Measurements from ENCODE around the gene MUCL3. TPM values are rescaled to one million over a fixed set of nuclear protein-coding genes. Genes with fewer than 3 reads are reported as not detected.

MUCL3 gene
- total RNA-seq, 1 donor from 2014 or later: not detected

DNA sequence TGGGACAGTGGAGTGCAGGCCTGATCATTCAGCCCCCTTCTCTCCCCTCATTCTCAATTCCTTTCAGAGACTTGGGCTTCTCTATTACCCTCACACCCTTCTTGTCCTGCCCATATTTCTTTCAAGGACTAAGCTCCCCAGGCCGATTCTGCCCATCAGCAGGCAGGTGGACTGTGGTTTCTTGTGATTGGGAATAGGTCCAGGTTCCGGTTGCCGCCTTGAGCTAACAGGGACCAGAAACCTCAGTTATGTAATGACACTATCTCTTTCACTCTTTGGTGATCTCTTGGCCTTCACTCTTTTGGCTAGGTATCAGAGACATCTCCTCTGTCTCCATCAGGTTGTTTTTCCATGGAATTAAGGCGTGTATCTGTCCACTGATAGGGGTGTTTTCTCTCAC lies 6.5 kb downstream of the MUCL3 start:
- TF ChIP-seq EZH2 (IDR thresholded peaks at IDR 0.05; ENCODE audit: insufficient read depth, low read length): no peak
- TF ChIP-seq, protein P1, sequence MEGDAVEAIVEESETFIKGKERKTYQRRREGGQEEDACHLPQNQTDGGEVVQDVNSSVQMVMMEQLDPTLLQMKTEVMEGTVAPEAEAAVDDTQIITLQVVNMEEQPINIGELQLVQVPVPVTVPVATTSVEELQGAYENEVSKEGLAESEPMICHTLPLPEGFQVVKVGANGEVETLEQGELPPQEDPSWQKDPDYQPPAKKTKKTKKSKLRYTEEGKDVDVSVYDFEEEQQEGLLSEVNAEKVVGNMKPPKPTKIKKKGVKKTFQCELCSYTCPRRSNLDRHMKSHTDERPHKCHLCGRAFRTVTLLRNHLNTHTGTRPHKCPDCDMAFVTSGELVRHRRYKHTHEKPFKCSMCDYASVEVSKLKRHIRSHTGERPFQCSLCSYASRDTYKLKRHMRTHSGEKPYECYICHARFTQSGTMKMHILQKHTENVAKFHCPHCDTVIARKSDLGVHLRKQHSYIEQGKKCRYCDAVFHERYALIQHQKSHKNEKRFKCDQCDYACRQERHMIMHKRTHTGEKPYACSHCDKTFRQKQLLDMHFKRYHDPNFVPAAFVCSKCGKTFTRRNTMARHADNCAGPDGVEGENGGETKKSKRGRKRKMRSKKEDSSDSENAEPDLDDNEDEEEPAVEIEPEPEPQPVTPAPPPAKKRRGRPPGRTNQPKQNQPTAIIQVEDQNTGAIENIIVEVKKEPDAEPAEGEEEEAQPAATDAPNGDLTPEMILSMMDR (IDR thresholded peaks at IDR 0.05; ENCODE audit: insufficient read depth, low read depth, low read length): no peak
- H2AFZ ChIP-seq (ENCODE audit: low read depth, low read length): no peak overlapping the region
- H3K79me2 ChIP-seq (ENCODE audit: insufficient read depth, low read length): no peaks in the 10 kb centered on the region
- H3K4me2 ChIP-seq (ENCODE audit: low read length): no peak overlapping the region
- H3K4me3 ChIP-seq (ENCODE audit: insufficient read depth, low read depth, low read length): no peak overlapping the region
- no peaks in the 10 kb centered on the region for H3K36me3 ChIP-seq (ENCODE audit: insufficient read depth, low read length)
- no peak overlapping the region for H3K27ac Mint-ChIP-seq (ENCODE audit: unreplicated experiment)
- DNase-seq (ENCODE audit: low read depth): no peak
- H3K27ac ChIP-seq (ENCODE audit: low read depth, low read length): no peak overlapping the region
- H3K9me3 ChIP-seq (ENCODE audit: insufficient read depth, low read depth, low read length): no peaks in the 10 kb centered on the region
- H3K27me3 ChIP-seq (ENCODE audit: insufficient read depth, low read length): peaks cover 4% of the 10 kb centered on the region
- FAIRE-seq: no peak
- peaks cover 18% of the 10 kb centered on the region for H3K9me3 Mint-ChIP-seq (ENCODE audit: unreplicated experiment)
- H3K4me3 Mint-ChIP-seq (ENCODE audit: unreplicated experiment): no peak overlapping the region
- peaks cover 5% of the 10 kb centered on the region for H3K4me1 ChIP-seq (ENCODE audit: insufficient read depth, low read length)
- H3K27me3 Mint-ChIP-seq (ENCODE audit: low read depth, unreplicated experiment): peaks cover 75% of the 10 kb centered on the region
- H3K4me1 Mint-ChIP-seq (ENCODE audit: low read depth, unreplicated experiment): peaks cover 6% of the 10 kb centered on the region
- no peaks in the 10 kb centered on the region for H4K20me1 ChIP-seq (ENCODE audit: insufficient read depth, low read length)
- no peaks in the 10 kb centered on the region for H3K36me3 Mint-ChIP-seq (ENCODE audit: low read depth, unreplicated experiment)
- no peak overlapping the region for H3K9ac ChIP-seq (ENCODE audit: low read length)

DNA sequence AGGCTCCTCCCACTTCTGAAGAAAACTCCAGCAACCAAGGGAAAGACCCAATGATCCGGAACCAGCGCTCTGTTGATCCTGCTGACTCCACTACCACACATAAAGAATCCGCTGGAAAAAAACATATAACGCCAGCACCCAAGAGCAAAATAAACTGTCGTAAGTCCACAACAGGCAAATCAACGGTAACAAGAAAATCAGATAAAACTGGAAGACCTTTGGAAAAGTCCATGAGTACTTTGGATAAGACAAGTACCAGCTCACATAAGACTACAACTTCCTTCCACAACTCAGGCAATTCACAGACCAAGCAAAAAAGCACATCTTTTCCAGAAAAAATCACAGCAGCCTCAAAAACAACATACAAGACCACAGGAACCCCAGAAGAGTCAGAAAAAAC lies 8.0 kb downstream of the MUCL3 start:
- no peak for DNase-seq (ENCODE audit: low read depth)
- Histone ChIP-seq H3K4me3 (ENCODE audit: insufficient read depth, low read depth, low read length) (no peak overlapping the region), H3K9ac (ENCODE audit: low read length) (no peak overlapping the region), H3K4me2 (ENCODE audit: low read length) (no peak overlapping the region), H3K4me1 (ENCODE audit: insufficient read depth, low read length) (no peaks in the 10 kb centered on the region), H3K36me3 (ENCODE audit: insufficient read depth, low read length) (no peaks in the 10 kb centered on the region), H3K27ac (ENCODE audit: low read depth, low read length) (no peak overlapping the region), H3K27me3 (ENCODE audit: insufficient read depth, low read length) (peaks cover 10% of the 10 kb centered on the region), H3K9me3 (ENCODE audit: insufficient read depth, low read depth, low read length) (no peaks in the 10 kb centered on the region), H2AFZ (ENCODE audit: low read depth, low read length) (no peak overlapping the region), H4K20me1 (ENCODE audit: insufficient read depth, low read length) (no peaks in the 10 kb centered on the region), H3K79me2 (ENCODE audit: insufficient read depth, low read length) (no peaks in the 10 kb centered on the region)
- Mint-ChIP-seq H3K27me3 (ENCODE audit: low read depth, unreplicated experiment) (peaks cover 81% of the 10 kb centered on the region), H3K27ac (ENCODE audit: unreplicated experiment) (no peak overlapping the region), H3K4me3 (ENCODE audit: unreplicated experiment) (no peak overlapping the region), H3K9me3 (ENCODE audit: unreplicated experiment) (peaks cover 21% of the 10 kb centered on the region), H3K36me3 (ENCODE audit: low read depth, unreplicated experiment) (no peaks in the 10 kb centered on the region), H3K4me1 (ENCODE audit: low read depth, unreplicated experiment) (no peaks in the 10 kb centered on the region)
- no peak for FAIRE-seq
- TF ChIP-seq, protein P1 (IDR thresholded peaks at IDR 0.05; ENCODE audit: insufficient read depth, low read depth, low read length): no peak
- no peak for TF ChIP-seq EZH2 (IDR thresholded peaks at IDR 0.05; ENCODE audit: insufficient read depth, low read length)

DNA sequence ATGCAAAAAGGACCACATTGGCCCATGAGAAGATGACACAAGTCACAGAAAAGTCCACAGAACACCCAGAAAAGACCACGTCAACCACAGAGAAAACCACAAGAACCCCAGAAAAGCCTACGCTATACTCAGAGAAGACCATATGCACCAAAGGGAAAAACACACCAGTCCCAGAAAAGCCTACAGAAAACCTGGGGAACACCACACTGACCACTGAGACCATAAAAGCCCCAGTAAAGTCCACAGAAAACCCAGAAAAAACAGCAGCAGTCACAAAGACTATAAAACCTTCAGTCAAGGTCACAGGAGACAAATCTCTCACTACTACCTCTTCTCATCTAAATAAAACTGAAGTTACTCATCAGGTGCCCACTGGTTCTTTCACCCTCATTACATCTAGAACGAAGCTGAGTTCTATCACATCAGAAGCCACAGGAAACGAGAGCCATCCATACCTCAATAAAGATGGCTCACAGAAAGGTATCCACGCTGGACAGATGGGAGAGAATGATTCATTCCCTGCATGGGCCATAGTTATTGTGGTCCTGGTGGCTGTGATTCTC lies 11.2 kb downstream of the MUCL3 start:
- DNase-seq (ENCODE audit: low read depth) (no peak), FAIRE-seq (no peak)
- H3K4me3 ChIP-seq (ENCODE audit: insufficient read depth, low read depth, low read length): no peak overlapping the region
- no peaks in the 10 kb centered on the region for H3K36me3 Mint-ChIP-seq (ENCODE audit: low read depth, unreplicated experiment)
- no peak overlapping the region for H2AFZ ChIP-seq (ENCODE audit: low read depth, low read length)
- H3K4me2 ChIP-seq (ENCODE audit: low read length): no peak overlapping the region
- H3K9ac ChIP-seq (ENCODE audit: low read length): no peak overlapping the region
- no peaks in the 10 kb centered on the region for H3K9me3 ChIP-seq (ENCODE audit: insufficient read depth, low read depth, low read length)
- H3K27ac ChIP-seq (ENCODE audit: low read depth, low read length): no peak overlapping the region
- H3K4me1 Mint-ChIP-seq (ENCODE audit: low read depth, unreplicated experiment): peaks cover 6% of the 10 kb centered on the region
- H3K4me1 ChIP-seq (ENCODE audit: insufficient read depth, low read length): peaks cover 6% of the 10 kb centered on the region
- H3K27me3 Mint-ChIP-seq (ENCODE audit: low read depth, unreplicated experiment): peaks cover 91% of the 10 kb centered on the region
- H3K27ac Mint-ChIP-seq (ENCODE audit: unreplicated experiment): no peak overlapping the region
- H3K36me3 ChIP-seq (ENCODE audit: insufficient read depth, low read length): no peaks in the 10 kb centered on the region
- no peaks in the 10 kb centered on the region for H4K20me1 ChIP-seq (ENCODE audit: insufficient read depth, low read length)
- TF ChIP-seq, protein P1 (IDR thresholded peaks at IDR 0.05; ENCODE audit: insufficient read depth, low read depth, low read length): no peak
- no peak for TF ChIP-seq EZH2 (IDR thresholded peaks at IDR 0.05; ENCODE audit: insufficient read depth, low read length)
- no peaks in the 10 kb centered on the region for H3K79me2 ChIP-seq (ENCODE audit: insufficient read depth, low read length)
- no peak overlapping the region for H3K4me3 Mint-ChIP-seq (ENCODE audit: unreplicated experiment)
- peaks cover 19% of the 10 kb centered on the region for H3K27me3 ChIP-seq (ENCODE audit: insufficient read depth, low read length)
- H3K9me3 Mint-ChIP-seq (ENCODE audit: unreplicated experiment): peaks cover 23% of the 10 kb centered on the region

Data from astrocyte (in vitro differentiated cells and primary cell).